ENCODE results near the gene DGKZ.
A peak's percentile ranks its signal among the peaks of the same experiment; 100 is the strongest.

Gene DGKZ

DNA sequence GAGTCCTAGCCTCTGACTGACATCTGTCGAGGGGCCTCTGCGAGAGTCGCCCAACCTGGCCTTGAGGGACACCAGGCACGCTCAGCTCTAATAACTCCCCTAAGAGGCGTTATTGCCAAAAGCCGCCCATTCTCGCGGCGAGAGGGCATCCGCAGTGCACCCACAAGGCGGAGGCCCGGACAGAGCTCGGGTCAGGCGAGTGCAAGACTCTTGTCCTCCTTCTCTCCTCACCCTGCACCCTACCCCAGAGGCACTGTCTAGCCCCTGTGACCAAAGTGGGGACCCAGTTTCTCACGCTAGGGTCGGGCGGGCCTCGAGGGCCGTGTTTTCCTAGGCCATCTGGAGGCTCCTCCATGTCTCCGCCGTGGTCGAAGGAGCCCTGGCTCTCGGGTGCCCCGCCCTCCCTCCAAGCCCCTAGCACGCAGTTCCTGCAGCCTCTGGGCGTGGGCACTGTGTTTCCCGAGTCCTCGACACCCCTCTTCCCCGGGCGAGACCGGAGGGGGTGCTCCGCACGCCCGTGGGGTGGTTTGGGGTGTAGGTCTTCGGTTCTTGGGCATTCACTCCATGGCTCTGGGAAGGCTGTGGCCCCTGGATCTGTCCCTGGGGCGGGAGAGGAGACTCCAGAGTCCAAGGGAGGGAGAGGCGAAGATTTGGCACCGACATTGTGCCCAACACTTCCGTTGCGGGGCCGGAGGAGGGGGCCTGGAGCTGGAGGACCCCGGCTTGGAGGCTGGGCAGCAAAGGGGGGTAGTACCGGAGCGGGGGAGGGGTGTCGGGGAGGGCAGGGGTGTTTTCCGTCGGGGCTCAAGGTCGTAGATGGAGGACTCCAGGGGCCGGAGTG, 43.3 kb downstream of the DGKZ start:
- TF ChIP-seq POLR2A (IDR thresholded peaks at IDR 0.05; ENCODE audit: low read length) (no peak), GATA1 (IDR thresholded peaks at IDR 0.05; ENCODE audit: low read depth, low read length) (no peak)
- DNase-seq = no peak

DNA sequence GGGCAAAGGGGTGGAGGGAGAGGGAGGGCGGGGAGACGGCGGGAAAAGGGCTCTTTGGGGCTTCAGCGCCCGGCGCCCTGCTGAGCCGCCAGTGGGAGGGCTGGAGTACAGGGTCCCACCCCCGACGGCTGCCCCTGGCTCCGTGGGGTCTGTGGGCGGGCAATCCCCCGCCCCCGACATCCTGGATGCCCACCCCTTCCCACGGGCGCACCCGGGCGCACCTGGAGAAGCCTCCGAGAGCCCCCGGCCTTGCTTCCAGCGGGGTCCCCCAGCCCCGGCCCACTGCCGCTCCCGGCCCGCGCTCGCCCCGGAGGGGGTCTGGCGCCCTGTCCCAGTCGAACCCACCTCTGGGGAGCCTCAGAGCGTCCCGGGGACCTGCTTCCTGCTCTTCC, 43.9 kb downstream of the DGKZ start:
- DNase-seq = no peak
- no peak for TF ChIP-seq POLR2A (IDR thresholded peaks at IDR 0.05; ENCODE audit: low read length)
- no peak for TF ChIP-seq GATA1 (IDR thresholded peaks at IDR 0.05; ENCODE audit: low read depth, low read length)

DNA sequence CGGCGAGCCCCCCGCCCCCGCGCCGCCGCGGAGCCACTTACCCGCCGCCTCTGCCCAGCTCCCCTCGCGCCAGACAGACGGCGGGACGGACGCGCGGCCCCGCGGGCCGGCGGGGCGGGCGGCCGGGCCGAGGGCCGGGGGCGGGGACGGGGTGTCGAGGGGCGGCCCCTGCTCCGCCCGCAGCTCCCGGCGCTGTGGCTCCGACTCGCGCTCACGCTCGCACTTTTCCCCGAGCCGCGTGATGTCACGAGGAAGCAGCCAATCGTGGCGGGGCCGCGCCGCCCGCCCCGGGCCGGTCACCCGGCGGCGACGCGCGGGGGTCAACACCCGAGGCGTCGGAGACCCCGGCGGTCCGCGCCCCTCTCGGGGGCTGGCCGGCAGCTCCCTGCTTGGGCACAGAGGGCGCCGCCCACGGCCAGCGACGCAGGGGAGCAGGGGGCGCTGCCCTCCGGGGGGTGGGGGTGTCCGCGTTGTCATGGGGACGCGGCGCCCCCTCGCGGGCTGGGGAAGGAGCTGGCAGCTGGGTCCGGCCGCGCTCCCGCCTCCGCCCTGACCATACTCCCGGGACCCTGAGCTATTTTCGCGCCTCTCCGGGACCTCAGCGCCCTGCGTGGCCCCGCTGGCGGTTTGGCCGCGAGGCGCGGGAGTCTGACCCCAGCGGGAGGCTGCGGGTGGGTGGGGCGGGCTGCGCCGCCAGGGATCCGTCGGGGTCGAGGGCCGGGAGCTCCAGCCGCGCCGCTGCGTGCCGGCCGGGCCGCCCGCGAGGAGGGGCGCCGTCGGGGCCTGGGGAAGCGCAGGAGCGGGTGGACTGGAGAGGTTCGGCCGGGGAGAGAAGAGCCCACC, 44.5 kb downstream of the DGKZ start, which contains the start of gene CHRM4:
Gene CHRM4 (minus strand): TSS at position 199 of the 843 bp plus-strand sequence. CDS start 5,219 bp downstream, outside the sequence.
- DNase-seq = peak; percentile 62 to 63
- TF ChIP-seq GATA1 (IDR thresholded peaks at IDR 0.05; ENCODE audit: low read depth, low read length) (no peak), POLR2A (IDR thresholded peaks at IDR 0.05; ENCODE audit: low read length) (no peak)

DNA sequence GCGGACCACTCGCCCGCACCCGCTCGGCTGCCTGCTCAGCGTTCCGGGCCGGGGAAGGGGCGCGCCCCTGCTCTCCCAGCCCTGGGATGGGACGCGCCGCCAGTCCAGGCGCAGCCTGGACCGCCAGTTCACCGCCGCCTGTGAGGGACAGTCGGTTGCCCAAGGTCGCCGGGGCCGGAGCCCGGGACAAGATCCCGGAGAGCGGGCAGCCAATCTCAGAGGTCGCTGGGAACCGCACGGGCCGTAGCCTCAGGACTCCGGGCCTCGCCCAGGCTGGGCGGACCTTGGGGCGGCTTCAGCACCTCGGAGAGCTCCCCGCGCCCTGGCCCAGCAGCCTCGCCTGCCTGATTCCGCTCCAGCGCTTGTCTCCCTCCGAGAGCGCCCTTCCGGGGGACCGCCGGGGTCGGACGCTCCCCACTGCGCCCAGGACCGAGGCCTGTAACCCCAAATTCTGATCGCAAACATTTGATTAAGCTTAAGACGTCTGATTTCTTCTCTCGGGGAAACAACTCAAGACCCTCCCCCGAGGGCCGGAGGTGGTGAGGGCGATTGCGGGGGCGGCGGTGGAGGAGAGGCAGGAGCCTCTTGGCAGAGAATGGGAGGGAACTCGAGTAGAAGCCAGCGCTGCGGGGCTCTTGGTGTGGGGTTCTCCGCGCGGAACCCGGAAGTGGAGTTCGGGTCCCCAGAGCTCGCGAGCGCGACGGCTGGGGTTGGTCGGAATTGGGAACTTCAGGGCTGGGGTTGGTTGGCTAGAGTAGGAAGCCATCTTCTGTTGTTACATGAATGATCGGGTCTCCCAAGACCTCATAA, 45.4 kb downstream of the DGKZ start:
- peak; percentile 86 to 92 for DNase-seq
- TF ChIP-seq POLR2A (IDR thresholded peaks at IDR 0.05; ENCODE audit: low read length) (no peak), GATA1 (IDR thresholded peaks at IDR 0.05; ENCODE audit: low read depth, low read length) (no peak)

DNA sequence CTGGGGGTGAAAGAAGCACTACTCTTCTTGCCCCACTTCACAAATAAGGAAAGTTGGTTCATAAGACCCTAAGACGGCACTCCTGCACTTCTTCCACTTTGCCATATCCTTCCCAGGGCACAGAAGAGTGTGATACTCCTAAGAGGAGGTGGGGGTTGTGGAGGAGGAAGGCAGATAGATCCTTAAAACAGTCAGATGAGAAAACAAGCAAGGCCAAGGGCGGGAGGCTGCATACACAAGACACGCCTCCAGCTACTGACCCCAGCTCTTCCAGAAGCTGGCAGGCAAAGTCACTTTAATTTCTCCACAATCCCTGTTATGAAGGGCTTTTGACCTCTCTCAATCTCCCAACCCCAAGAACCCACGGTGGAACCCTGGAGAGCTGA, 46.0 kb downstream of the DGKZ start:
- no peak for DNase-seq
- no peak for TF ChIP-seq GATA1 (IDR thresholded peaks at IDR 0.05; ENCODE audit: low read depth, low read length)
- no peak for TF ChIP-seq POLR2A (IDR thresholded peaks at IDR 0.05; ENCODE audit: low read length)

DNA sequence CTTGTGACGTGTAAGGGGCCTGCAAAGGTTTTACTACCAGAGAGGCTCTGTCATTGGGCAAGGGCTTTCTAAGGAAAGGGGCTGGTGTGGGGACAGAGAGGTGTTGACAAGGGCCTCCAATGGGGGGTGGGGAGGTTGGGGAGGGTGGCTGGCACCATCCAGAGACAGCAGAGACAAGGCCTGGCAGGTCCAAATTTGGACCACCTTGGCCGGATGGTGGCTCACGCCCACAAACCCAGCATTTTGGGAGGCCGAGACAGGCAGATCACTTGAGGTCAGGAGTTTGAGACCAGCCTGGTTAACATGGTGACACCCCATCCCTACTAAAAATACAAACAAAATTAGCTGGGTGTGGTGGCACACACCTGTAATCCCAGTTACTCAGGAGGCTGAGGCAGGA, 46.5 kb downstream of the DGKZ start:
- DNase-seq = no peak
- TF ChIP-seq POLR2A (IDR thresholded peaks at IDR 0.05; ENCODE audit: low read length) (no peak), GATA1 (IDR thresholded peaks at IDR 0.05; ENCODE audit: low read depth, low read length) (no peak)

DNA sequence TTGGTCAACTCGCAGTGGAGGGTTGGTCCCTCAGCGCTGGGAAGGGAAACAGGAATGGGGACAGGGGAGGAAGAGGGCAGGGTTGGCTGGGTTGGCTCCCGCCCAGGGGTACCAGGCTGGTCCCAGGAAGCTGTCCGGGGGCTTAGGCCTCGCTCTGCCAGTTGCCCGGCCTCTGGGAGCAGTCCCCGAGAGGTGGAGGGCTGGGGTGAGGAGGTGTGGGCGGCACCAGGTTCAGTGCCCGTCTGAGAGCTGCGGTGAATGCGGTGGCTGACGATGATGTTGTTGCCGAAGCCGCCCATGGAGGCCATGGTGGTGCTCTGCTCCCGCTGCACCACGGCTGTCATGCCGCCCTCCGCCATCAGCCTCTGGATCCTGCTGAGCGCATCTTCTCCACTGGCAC, 50.3 kb downstream of the DGKZ start:
- TF ChIP-seq POLR2A (IDR thresholded peaks at IDR 0.05; ENCODE audit: low read length) (no peak), GATA1 (IDR thresholded peaks at IDR 0.05; ENCODE audit: low read depth, low read length) (no peak)
- no peak for DNase-seq

DNA sequence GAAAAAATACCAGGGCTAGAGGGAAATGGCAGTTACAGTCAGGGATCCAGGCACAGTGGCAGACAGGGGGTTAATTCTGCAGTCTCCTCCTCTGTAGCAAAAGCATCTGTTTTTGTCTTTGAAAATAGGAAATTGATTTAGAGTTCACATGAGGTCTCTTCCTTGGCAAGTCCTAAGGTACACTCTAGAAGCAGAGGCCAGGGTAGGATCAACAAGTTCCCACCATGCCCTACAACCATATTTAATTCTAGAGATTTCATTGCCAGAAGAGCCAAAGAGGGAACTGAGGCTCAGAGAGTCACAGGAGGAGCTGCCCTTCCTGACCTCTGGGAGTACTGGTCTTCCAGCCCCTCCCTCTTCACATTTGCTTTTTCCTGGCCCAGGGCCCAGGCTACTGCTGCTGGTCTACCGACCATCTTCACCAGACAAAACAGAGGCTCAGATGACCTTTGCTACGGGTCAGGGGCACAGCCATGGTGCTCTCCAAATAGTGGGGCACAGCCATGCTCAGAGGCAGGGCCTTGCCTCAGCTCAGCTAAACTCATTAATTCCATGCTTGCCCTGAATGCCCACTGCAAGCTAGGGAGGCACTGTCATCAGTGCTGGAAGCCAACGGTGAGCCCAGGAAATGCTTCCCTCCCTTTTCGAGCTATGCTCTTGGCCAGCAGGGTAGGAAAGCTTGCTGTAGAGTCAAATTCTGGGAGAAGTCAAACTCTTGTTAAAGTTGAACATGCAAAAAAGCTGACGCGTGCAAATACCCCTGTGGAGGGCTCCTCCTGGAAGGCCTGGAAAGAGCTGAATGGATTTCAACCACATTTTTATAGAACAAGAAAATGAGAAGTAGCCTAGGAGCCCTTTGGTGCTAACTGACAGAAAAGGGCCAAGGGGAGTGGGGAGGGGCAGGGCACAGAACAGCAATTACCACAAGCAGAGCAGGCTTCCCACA, 56.0 kb downstream of the DGKZ start:
- no peak for DNase-seq
- TF ChIP-seq GATA1 (IDR thresholded peaks at IDR 0.05; ENCODE audit: low read depth, low read length) (no peak), POLR2A (IDR thresholded peaks at IDR 0.05; ENCODE audit: low read length) (no peak)

DNA sequence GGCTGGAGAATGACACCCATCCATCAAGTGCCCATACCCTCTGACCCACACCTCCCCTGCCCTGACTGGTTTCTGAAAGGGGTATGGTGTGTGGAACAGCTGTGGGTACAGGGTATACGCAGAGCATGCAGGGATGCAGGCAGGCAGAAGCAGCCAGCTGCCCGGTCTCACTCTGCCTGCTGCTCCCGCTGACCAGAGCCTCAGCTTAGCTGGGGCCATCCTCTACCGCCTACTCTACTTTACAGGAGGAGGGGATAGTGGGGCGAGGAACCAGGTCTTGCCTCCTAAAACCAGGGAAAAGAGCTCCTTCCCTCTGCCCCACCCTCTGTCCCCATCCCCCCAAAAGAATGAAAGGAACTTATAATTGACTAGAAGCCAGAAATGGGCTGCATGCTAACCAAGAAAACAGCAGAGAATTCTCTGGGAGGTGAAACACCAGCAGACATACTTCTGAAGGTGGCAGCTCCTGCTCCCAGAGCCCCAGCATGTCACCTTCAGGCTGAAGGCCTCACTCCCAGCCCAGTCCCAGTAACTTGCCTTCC, 57.3 kb downstream of the DGKZ start:
- DNase-seq = no peak
- no peak for TF ChIP-seq POLR2A (IDR thresholded peaks at IDR 0.05; ENCODE audit: low read length)
- no peak for TF ChIP-seq GATA1 (IDR thresholded peaks at IDR 0.05; ENCODE audit: low read depth, low read length)

DNA sequence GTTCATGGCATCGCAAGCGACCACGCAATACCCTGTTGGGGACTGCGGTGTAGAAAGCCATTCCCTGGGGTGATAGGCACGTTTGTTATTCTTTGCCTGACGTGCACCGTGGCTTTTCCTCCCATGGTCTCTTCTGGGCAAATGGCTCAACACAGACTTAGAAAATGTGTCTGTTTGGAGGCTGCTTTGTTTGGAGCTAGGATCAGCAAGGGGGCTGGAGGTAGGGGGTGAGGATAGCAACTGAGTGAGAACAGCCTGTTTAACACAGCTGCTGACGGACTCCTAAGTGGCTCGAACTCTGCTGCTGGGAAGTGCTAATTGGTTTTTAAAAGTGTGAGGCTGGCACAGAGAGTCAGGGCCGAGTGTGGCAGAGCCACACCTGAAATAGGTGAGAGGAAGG, 60.4 kb downstream of the DGKZ start:
- TF ChIP-seq POLR2A (IDR thresholded peaks at IDR 0.05; ENCODE audit: low read length) = no peak
- TF ChIP-seq GATA1 (IDR thresholded peaks at IDR 0.05; ENCODE audit: low read depth, low read length) = no peak

DNA sequence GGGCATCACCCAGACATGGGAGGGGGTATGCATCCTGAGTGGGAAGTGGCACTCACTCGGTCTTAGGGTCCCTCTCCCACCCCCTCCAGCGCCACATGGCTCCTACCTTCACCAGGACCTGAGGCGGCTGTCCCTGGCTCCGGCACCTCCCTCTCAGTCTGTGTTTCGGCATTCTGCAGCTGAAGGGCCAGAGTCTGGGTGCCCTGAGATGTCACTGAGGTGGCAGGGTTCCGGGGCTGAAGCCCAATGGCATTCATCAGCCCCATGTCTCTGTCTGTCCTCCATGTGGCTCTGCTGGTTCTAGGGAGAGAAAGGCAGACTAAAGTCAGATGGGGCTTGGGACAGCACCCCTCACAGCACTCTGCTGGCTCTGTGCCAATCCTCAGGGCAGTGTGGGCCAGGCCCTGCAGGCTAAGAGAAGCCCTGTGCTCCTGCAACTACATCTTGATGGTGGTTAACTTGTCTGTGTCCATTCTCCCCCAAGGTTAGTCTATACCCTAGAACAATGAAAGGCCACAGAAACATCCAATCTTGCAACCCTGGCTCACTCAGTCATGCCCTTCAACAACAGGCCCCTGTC, 61.2 kb downstream of the DGKZ start:
- TF ChIP-seq POLR2A (IDR thresholded peaks at IDR 0.05; ENCODE audit: low read length) = no peak
- TF ChIP-seq GATA1 (IDR thresholded peaks at IDR 0.05; ENCODE audit: low read depth, low read length) = no peak
- DNase-seq = no peak

More for the DNA sequence above, 60.4 kb downstream of the DGKZ start:
- no peak for DNase-seq

DNA sequence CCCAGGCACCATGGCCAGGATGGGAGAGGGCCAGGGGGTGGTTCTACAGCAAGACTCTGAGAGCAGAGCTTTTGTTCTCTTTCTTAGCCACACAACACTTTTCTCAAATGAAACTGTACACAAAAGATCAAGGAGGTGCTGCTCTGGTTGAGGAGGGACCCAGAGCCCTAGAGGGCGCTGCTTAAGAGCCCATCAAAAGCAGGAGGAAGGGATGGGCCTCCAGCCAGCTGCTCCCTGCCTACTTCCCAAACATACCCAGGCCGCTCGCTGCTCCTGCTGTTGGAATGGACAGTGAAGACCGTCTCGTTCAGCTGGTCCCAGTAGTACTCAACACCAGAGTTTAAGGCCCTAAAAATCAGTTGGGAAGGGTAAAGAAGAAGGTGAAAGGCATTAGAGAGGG, 62.8 kb downstream of the DGKZ start:
- no peak for TF ChIP-seq POLR2A (IDR thresholded peaks at IDR 0.05; ENCODE audit: low read length)
- no peak for TF ChIP-seq GATA1 (IDR thresholded peaks at IDR 0.05; ENCODE audit: low read depth, low read length)
- no peak for DNase-seq
